ENCODE results near the gene KRT82.

DNA sequence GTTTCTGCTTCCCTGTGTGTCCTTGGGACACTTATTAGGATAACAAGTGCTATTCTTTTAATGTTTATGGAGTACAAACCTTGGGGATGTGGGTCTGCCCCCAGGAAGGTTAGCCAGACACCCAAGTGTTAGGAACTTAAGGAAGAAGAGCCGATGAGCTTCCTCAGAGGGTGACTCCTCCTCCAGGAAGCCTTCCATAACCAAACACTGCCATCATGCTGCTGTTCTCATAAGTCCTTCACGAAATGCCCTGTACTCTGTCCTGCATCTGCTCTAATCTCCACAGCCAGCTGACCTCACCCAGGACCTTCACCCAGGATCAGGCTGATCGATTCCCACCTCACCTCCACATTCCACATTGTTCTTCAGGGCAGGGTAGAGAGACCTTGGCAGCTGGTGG lies 37.6 kb downstream of the KRT82 start:
- TF ChIP-seq, protein P1, sequence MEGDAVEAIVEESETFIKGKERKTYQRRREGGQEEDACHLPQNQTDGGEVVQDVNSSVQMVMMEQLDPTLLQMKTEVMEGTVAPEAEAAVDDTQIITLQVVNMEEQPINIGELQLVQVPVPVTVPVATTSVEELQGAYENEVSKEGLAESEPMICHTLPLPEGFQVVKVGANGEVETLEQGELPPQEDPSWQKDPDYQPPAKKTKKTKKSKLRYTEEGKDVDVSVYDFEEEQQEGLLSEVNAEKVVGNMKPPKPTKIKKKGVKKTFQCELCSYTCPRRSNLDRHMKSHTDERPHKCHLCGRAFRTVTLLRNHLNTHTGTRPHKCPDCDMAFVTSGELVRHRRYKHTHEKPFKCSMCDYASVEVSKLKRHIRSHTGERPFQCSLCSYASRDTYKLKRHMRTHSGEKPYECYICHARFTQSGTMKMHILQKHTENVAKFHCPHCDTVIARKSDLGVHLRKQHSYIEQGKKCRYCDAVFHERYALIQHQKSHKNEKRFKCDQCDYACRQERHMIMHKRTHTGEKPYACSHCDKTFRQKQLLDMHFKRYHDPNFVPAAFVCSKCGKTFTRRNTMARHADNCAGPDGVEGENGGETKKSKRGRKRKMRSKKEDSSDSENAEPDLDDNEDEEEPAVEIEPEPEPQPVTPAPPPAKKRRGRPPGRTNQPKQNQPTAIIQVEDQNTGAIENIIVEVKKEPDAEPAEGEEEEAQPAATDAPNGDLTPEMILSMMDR (IDR thresholded peaks at IDR 0.05): no peak
- no peak for TF ChIP-seq POLR2A (IDR thresholded peaks at IDR 0.05)
